NCI-H1105 (cell line): ENCODE data around the gene GRIK2.
"Not testable (repeated sequence)": the region's sequence is repeated elsewhere in the genome, so short reads cannot be mapped to it uniquely, and the experiment has no call there.

Experiments used
- DNase-seq: peaks from one replicate; lab custom pipeline; 2025; lab: John Stamatoyannopoulos, UW

The GRIK2 gene

GRCh38 chr6:102023977-102024657 lies 630.6 kb downstream of the GRIK2 start:
- no peak for DNase-seq

GRCh38 chr6:102026649-102027048 lies 633.1 kb downstream of the GRIK2 start:
- DNase-seq = no peak

GRCh38 chr6:102028176-102028575 lies 634.7 kb downstream of the GRIK2 start:
- no peak for DNase-seq

GRCh38 chr6:102038964-102039363 lies 645.5 kb downstream of the GRIK2 start:
- no peak for DNase-seq

GRCh38 chr6:102039441-102039840 lies 645.9 kb downstream of the GRIK2 start:
- DNase-seq = no peak

GRCh38 chr6:102051001-102051400 lies 657.5 kb downstream of the GRIK2 start:
- DNase-seq = no peak

GRCh38 chr6:102051720-102052119 lies 658.2 kb downstream of the GRIK2 start:
- no peak for DNase-seq

GRCh38 chr6:102064142-102064541 lies 670.6 kb downstream of the GRIK2 start:
- DNase-seq = no peak

GRCh38 chr6:102066301-102066700 lies 672.8 kb downstream of the GRIK2 start:
- DNase-seq = no peak

- no peak for DNase-seq
Observed at GRCh38 chr6:102068349-102068929, 674.9 kb downstream of the GRIK2 start.

GRCh38 chr6:102075539-102075938 lies 682.0 kb downstream of the GRIK2 start:
- DNase-seq = no peak

- DNase-seq = no peak
Observed at GRCh38 chr6:102085257-102085656, 691.7 kb downstream of the GRIK2 start.

- DNase-seq = not testable (repeated sequence)
Observed at GRCh38 chr6:102088160-102088559, 694.7 kb downstream of the GRIK2 start.

GRCh38 chr6:102114402-102114801 lies 720.9 kb downstream of the GRIK2 start:
- DNase-seq = no peak

- DNase-seq = no peak
Observed at GRCh38 chr6:102115911-102116310, 722.4 kb downstream of the GRIK2 start.

GRCh38 chr6:102118034-102118433 lies 724.5 kb downstream of the GRIK2 start:
- DNase-seq = no peak
